ENCODE data around the gene TANGO6. TPM values are rescaled to one million over a fixed set of nuclear protein-coding genes. Genes with fewer than 3 reads are reported as not detected.

The TANGO6 gene
- total RNA-seq = 10 to 100 TPM; 21.4 to 23.6 TPM

DNA sequence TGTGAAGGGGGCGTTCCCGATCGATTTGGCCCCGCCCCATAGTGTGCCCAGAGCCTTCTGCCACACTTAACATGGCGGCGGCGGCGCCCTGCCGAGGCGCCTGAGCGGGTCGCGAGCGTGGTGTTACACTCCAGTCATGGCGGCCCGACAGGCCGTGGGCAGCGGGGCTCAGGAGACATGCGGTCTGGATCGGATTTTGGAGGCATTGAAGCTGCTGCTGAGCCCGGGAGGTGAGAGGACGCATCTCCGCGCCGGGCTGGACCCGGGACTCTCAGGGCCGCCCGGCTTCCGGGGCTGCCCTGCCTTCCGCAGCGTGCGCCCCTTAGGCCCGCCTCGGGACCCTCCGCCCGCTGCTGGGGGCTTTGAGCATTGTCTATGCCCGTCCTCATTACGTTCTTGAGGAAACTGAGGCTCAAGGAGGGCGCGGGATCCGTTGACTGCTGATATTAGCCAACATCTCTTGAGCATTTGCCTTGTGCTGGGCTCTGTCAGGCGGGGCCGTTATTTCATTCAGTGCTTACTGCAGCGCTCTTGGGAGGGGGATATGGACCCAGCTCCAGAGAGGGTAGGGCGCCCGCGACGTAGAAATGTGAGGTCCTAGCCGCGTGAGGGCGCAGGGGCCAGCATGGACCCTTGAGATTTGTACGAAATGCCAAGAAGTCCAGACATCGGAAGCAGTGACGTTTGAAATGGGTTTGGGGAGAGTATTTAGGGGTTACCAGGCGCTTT is at the start of gene TANGO6:
TSS of gene TANGO6 (plus strand) at position 50 of the 729 bp plus-strand sequence. CDS start at position 137, 87 bp downstream.
- CTCF ChIA-PET = interaction anchor here (1.1 to 1.9 kb wide), 5 partner anchors 87 to 322 kb away, joined by 3 to 7 read pairs (median 4); no protein-coding TSS in a partner anchor
- Mint-ChIP-seq H3K9me3 (ENCODE audit: insufficient read depth) (no peaks in the 10 kb centered on the region), H3K4me1 (ENCODE audit: low read depth) (peaks cover 27% of the 10 kb centered on the region), H3K27ac (peak within 1 kb of the TSS; percentile 96), H3K27me3 (ENCODE audit: low read depth) (no peaks in the 10 kb centered on the region), H3K4me3 (peak within 1 kb of the TSS; percentile 97), H3K36me3 (ENCODE audit: low read depth) (no peaks in the 10 kb centered on the region)
- POLR2A ChIA-PET = interaction anchor here (0.7 to 2.1 kb wide), 5 partner anchors 9 to 289 kb away, joined by 3 to 8 read pairs (median 3); partner anchors contain the start of genes CHTF8 and UTP4
- ATAC-seq (peak; percentile 94), DNase-seq (peak; percentile 91)

DNA sequence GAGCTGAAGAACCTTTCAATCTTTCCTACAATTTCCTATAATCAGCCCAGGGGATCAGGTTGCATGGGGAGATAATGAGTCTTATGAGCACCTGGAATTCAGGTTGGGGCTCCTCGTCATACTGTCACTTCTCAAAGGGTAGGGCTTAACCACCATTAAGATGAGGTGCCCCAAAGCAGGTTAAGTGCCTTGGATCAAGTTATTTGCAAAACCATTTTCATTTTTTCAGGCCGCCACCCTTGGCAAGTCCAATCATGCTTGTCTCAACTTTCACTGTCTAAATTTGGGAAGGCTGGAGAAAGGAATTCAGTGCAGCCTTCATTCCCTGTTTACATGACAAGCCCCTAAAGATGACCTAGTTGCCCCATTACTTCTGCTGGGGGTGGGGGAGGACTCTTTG is 44.9 kb upstream of the TANGO6 start:
- H3K9me3 Mint-ChIP-seq (ENCODE audit: insufficient read depth) = no peaks in the 10 kb centered on the region
- ATAC-seq = no peak
- H3K36me3 Mint-ChIP-seq (ENCODE audit: low read depth) = no peaks in the 10 kb centered on the region
- ChIA-PET CTCF (interaction anchor here (0.9 to 1.2 kb wide), 2 partner anchors 269 to 277 kb away, joined by 3 to 4 read pairs; no protein-coding TSS in a partner anchor), POLR2A (no interaction called here)
- H3K4me3 Mint-ChIP-seq = no peak overlapping the region
- H3K27ac Mint-ChIP-seq = no peak overlapping the region
- H3K27me3 Mint-ChIP-seq (ENCODE audit: low read depth) = no peaks in the 10 kb centered on the region
- DNase-seq = no peak
- H3K4me1 Mint-ChIP-seq (ENCODE audit: low read depth) = no peaks in the 10 kb centered on the region

DNA sequence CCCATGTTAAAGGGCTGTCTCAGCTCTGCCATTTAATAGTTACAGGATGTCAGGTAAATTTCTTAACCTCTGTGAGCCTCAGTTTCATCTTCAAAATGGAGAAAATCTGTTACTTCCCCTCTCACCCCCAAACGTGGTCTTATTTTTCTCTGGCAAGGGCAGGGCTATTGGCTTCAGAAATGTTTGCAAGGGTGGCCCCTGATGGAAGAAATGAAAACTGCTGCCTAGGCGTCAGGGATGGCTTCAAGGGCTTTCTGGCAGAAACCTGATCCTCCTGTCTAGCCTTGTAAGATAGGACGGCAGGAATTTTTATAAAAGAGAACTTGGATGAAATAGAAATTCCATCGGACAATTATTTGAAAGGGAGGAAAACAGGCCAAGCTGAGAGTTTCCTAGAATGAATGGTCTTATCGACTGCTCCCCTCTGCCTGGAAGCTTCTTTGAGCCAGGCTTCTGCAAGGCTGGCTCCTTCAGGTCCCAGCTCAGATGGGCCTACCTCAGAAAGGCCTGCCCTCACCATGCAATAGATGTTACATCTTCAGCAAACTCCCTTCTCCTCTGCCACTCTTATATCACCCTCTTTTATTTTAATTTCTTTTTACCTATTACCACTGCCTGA is 43.0 kb upstream of the TANGO6 start:
- DNase-seq (peak; percentile 43), ATAC-seq (peak; percentile 44)
- Mint-ChIP-seq H3K9me3 (ENCODE audit: insufficient read depth) (no peaks in the 10 kb centered on the region), H3K27ac (no peak overlapping the region), H3K4me1 (ENCODE audit: low read depth) (no peaks in the 10 kb centered on the region), H3K36me3 (ENCODE audit: low read depth) (no peaks in the 10 kb centered on the region), H3K4me3 (no peak overlapping the region), H3K27me3 (ENCODE audit: low read depth) (peaks cover 2% of the 10 kb centered on the region)
- CTCF ChIA-PET = interaction anchor here (0.8 to 2.1 kb wide), 6 partner anchors 28 to 273 kb away, joined by 3 to 13 read pairs (median 4); no protein-coding TSS in a partner anchor
- POLR2A ChIA-PET = no interaction called here

DNA sequence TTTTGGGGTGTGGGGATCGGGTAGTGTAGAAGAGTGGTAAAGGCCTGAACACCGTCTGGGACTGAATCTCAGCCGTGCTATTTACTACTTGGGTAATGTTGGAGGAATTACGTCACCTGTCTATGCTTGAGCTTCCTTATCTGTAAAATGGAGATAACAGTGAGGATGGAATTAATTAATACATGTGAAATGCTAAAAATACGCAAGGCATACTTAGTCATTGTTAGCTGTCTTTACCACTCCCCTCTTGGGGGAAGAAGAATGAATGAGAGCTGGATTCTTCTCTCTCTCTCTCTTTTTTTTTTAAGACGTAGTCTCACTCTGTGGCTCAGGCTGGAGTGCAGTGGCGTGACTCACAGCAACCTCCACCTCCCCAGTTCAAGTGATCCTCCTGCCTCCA is 41.1 kb upstream of the TANGO6 start:
- POLR2A ChIA-PET = no interaction called here
- CTCF ChIA-PET = no interaction called here
- DNase-seq (no peak), ATAC-seq (no peak)
- peaks cover 2% of the 10 kb centered on the region for H3K27me3 Mint-ChIP-seq (ENCODE audit: low read depth)
- H3K9me3 Mint-ChIP-seq (ENCODE audit: insufficient read depth) = no peaks in the 10 kb centered on the region
- H3K4me1 Mint-ChIP-seq (ENCODE audit: low read depth) = no peaks in the 10 kb centered on the region
- no peak overlapping the region for H3K27ac Mint-ChIP-seq
- H3K4me3 Mint-ChIP-seq = no peak overlapping the region
- no peaks in the 10 kb centered on the region for H3K36me3 Mint-ChIP-seq (ENCODE audit: low read depth)

DNA sequence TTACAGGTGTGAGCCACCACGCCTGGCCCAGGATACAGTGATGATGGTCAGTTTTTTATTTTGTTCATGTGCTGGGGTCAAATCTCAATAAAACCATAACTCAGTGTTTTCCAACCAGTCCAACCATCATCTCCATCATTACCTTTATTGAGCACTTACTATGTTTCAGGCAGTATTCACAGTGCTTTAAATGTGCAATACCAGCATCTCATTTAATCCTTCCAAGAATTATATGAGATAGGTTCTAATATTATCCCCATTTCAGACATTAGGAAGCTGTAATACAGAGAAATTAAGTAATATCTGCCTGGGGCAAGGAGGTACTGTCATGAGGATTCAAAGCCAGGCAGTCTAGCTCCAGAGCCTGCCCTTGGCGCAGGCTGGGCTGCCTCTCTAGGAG is 36.9 kb upstream of the TANGO6 start:
- Mint-ChIP-seq H3K27me3 (ENCODE audit: low read depth) (peaks cover 4% of the 10 kb centered on the region), H3K27ac (no peak overlapping the region), H3K9me3 (ENCODE audit: insufficient read depth) (no peaks in the 10 kb centered on the region), H3K36me3 (ENCODE audit: low read depth) (no peaks in the 10 kb centered on the region), H3K4me3 (no peak overlapping the region), H3K4me1 (ENCODE audit: low read depth) (no peaks in the 10 kb centered on the region)
- CTCF ChIA-PET = interaction anchor here (1.7 kb wide), 1 partner anchor 277 kb away, joined by 4 read pairs; no protein-coding TSS in a partner anchor
- no peak for DNase-seq
- POLR2A ChIA-PET = interaction anchor here (0.9 kb wide), 1 partner anchor 54 kb away, joined by 3 read pairs; no protein-coding TSS in a partner anchor
- ATAC-seq = no peak

DNA sequence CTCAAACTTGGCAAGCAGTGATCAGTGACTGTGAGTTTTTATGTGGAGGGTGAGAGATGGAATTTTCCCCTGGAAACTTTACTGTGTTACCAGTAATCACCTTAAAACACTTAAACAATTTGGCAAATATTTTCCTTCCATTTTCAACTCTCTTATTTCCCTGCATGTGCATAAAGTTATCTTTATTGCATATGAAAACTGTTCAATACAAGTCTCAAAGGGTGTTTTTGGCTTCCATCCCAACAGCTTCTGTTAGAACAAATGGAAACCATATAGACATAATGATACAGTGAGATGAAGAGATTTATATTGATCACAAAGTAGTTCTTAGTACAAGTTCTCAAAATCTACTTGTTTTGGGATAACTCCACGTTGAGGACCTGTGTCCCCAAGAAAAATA is 36.4 kb upstream of the TANGO6 start:
- no peaks in the 10 kb centered on the region for H3K36me3 Mint-ChIP-seq (ENCODE audit: low read depth)
- CTCF ChIA-PET = no interaction called here

DNA sequence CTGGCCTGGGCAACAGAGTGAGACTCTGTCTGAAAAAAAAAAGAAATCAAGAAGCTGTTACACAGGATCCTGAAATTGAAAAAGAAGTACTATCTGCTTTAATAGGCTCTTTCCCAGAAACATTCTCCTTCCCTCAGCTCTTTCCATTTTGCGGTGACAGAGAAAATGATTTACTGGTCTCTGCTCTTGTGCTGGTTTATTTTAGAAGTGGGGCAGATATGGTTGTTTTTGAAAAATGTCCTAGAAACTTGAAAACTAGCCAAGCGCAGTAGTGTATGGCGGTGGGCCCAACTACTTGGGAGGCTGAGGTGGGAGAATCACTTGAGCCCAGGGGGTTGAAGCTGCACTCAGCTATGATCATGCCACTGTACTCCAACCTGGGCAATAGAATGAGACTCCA is 28.8 kb upstream of the TANGO6 start:
- no peaks in the 10 kb centered on the region for H3K36me3 Mint-ChIP-seq (ENCODE audit: low read depth)
- no peaks in the 10 kb centered on the region for H3K4me1 Mint-ChIP-seq (ENCODE audit: low read depth)
- ATAC-seq = no peak
- POLR2A ChIA-PET = no interaction called here
- H3K9me3 Mint-ChIP-seq (ENCODE audit: insufficient read depth) = no peaks in the 10 kb centered on the region
- H3K27ac Mint-ChIP-seq = no peak overlapping the region
- CTCF ChIA-PET = no interaction called here
- H3K4me3 Mint-ChIP-seq = no peak overlapping the region
- H3K27me3 Mint-ChIP-seq (ENCODE audit: low read depth) = no peaks in the 10 kb centered on the region
- DNase-seq = no peak

More for the DNA sequence above, 36.4 kb upstream of the TANGO6 start:
- H3K27me3 Mint-ChIP-seq (ENCODE audit: low read depth) = peaks cover 4% of the 10 kb centered on the region
- no peaks in the 10 kb centered on the region for H3K4me1 Mint-ChIP-seq (ENCODE audit: low read depth)
- H3K9me3 Mint-ChIP-seq (ENCODE audit: insufficient read depth) = no peaks in the 10 kb centered on the region
- DNase-seq = no peak
- H3K27ac Mint-ChIP-seq = no peak overlapping the region
- no peak overlapping the region for H3K4me3 Mint-ChIP-seq
- ATAC-seq = no peak
- POLR2A ChIA-PET = interaction anchor here (0.9 kb wide), 1 partner anchor 55 kb away, joined by 3 read pairs; no protein-coding TSS in a partner anchor

DNA sequence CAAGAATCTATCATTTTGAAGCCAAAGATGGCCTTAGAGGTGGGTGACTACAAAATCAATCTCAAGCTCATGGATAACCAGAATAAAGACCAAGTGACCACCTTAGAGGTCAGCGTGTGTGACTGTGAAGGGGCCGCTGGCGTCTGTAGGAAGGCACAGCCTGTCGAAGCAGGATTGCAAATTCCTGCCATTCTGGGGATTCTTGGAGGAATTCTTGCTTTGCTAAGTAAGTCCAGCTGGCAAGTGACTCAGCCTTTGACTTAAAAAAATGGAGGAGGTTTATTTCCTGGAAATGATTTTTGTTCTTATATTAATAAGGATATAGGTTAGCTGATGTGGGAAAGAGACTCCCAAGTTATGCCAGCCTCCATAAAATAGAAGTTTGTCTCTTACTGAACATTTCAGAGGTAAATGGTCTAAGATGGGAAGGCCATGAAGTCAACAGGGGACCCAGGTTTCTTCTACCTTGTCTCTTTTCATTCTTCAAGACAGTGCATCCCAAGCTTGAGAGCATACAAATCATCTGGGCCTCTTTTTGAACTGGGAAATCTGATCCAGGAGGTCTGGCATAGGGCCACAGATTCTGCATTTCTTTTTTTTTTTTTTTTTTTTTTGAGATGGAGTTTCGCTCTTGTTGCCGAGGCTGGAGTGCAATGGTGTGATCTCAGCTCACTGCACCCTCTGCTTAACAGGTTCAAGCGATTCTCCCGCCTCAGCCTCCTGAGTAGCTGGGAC is 19.8 kb upstream of the TANGO6 start:
- no peaks in the 10 kb centered on the region for H3K9me3 Mint-ChIP-seq (ENCODE audit: insufficient read depth)
- CTCF ChIA-PET = no interaction called here
- POLR2A ChIA-PET = interaction anchor here (0.8 to 1.2 kb wide), 2 partner anchors 10 to 20 kb away, joined by 3 to 4 read pairs; partner anchors contain the start of gene TANGO6
- no peak overlapping the region for H3K4me3 Mint-ChIP-seq
- DNase-seq (no peak), ATAC-seq (no peak)
- H3K27ac Mint-ChIP-seq = no peak overlapping the region
- H3K36me3 Mint-ChIP-seq (ENCODE audit: low read depth) = no peaks in the 10 kb centered on the region
- peaks cover 4% of the 10 kb centered on the region for H3K27me3 Mint-ChIP-seq (ENCODE audit: low read depth)
- no peaks in the 10 kb centered on the region for H3K4me1 Mint-ChIP-seq (ENCODE audit: low read depth)

DNA sequence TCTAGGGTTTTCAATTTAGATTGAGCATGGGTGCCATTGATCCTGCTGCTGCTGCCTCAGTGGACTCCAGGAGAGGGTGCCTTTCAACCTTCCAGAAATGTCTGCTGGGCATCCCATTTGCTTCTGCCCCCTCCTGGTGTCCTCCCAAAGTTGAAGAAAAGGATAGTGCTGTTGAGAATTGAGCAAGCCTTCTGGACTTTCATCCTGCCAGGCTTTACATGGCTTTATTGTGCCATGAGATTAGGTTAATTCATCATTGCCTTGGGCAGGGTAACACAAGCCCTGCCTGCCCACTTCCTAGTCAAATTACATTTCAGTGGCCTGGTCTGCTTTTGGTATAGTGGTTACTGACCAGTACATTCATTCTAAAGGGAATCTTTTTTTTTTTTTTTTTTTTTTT is 17.9 kb upstream of the TANGO6 start:
- DNase-seq (no peak), ATAC-seq (no peak)
- H3K27me3 Mint-ChIP-seq (ENCODE audit: low read depth) = peaks cover 4% of the 10 kb centered on the region
- CTCF ChIA-PET = interaction anchor here (1.4 kb wide), 1 partner anchor 305 kb away, joined by 3 read pairs; no protein-coding TSS in a partner anchor
- H3K9me3 Mint-ChIP-seq (ENCODE audit: insufficient read depth) = no peaks in the 10 kb centered on the region
- H3K4me3 Mint-ChIP-seq = no peak overlapping the region
- POLR2A ChIA-PET = no interaction called here
- H3K27ac Mint-ChIP-seq = no peak overlapping the region
- H3K4me1 Mint-ChIP-seq (ENCODE audit: low read depth) = no peaks in the 10 kb centered on the region
- no peaks in the 10 kb centered on the region for H3K36me3 Mint-ChIP-seq (ENCODE audit: low read depth)

DNA sequence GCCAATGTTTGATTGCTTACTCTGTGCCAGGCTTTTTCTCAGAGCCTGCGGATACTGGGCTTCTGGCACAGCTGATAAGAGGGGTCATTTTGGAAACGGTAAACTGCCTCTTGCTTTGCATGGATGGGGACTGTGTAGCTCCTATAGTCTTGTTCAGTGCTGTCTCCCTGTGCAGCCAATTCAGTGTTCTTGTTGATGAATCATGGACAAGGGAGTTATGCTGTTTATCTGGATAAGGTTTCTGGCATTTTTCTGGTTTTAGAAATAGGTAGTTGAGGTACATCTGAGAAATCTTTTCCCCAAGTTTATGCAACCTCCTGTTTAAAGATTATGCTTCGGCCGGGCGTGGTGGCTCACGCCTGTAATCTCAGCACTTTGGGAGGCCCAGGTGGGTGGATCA is 16.7 kb upstream of the TANGO6 start:
- ATAC-seq (no peak), DNase-seq (no peak)
- Mint-ChIP-seq H3K4me3 (no peak overlapping the region), H3K27ac (no peak overlapping the region), H3K9me3 (ENCODE audit: insufficient read depth) (no peaks in the 10 kb centered on the region), H3K27me3 (ENCODE audit: low read depth) (peaks cover 4% of the 10 kb centered on the region), H3K4me1 (ENCODE audit: low read depth) (no peaks in the 10 kb centered on the region), H3K36me3 (ENCODE audit: low read depth) (no peaks in the 10 kb centered on the region)
- ChIA-PET POLR2A (no interaction called here), CTCF (interaction anchor here (1.4 kb wide), 1 partner anchor 306 kb away, joined by 3 read pairs; no protein-coding TSS in a partner anchor)

DNA sequence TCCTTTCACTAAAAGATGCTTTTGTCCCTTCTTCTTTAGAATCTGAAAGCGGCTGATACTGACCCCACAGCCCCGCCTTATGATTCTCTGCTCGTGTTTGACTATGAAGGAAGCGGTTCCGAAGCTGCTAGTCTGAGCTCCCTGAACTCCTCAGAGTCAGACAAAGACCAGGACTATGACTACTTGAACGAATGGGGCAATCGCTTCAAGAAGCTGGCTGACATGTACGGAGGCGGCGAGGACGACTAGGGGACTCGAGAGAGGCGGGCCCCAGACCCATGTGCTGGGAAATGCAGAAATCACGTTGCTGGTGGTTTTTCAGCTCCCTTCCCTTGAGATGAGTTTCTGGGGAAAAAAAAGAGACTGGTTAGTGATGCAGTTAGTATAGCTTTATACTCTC is 10.1 kb upstream of the TANGO6 start:
- Mint-ChIP-seq H3K27ac (no peak overlapping the region), H3K4me3 (no peak overlapping the region), H3K9me3 (ENCODE audit: insufficient read depth) (no peaks in the 10 kb centered on the region), H3K4me1 (ENCODE audit: low read depth) (no peaks in the 10 kb centered on the region), H3K27me3 (ENCODE audit: low read depth) (peaks cover 9% of the 10 kb centered on the region), H3K36me3 (ENCODE audit: low read depth) (no peaks in the 10 kb centered on the region)
- CTCF ChIA-PET = interaction anchor here (0.8 to 2.6 kb wide), 2 partner anchors 14 to 243 kb away, joined by 4 to 10 read pairs; no protein-coding TSS in a partner anchor
- POLR2A ChIA-PET = interaction anchor here (0.9 to 1.1 kb wide), 2 partner anchors 9 to 10 kb away, joined by 3 read pairs; partner anchors contain the start of gene TANGO6
- DNase-seq (no peak), ATAC-seq (no peak)

Measured in activated CD8-positive, alpha-beta T cell treated with anti-CD3 and anti-CD28 coated beads, Interleukin-2, amount 10 ng/mL, durations not matched to agents 7 days and 5 days (primary cell).